HL-60 (cell line): Measurements from ENCODE around the gene PUM1.
"Not testable (repeated sequence)": the region's sequence is repeated elsewhere in the genome, so short reads cannot be mapped to it uniquely, and the experiment has no call there.

Experiments
- DNase-seq, 2 experiments: peaks; one replicate each; pipeline ENCODE4 v3.0.0-alpha.2; 2010 to 2020; ENCODE audit warnings: low read depth in 1 of 2, low spot score in 1 of 2
- H3K27ac ChIP-seq: fragments of 250-450 bp; sonication (Bioruptor Pico); replicated peaks from 2 replicates; pipeline ENCODE4 v1.5.1; 2020; ENCODE audit warnings: mild to moderate bottlenecking, moderate library complexity
- H3K27me3 ChIP-seq: fragments of 250-450 bp; sonication (Bioruptor Pico); 2 replicates; pipeline ENCODE4 v1.5.1; 2021; ENCODE audit warnings: mild to moderate bottlenecking, moderate library complexity; ENCODE audit not compliant: insufficient read depth, poor library complexity, severe bottlenecking
- H3K4me3 ChIP-seq: replicated peaks from 2 replicates; pipeline ENCODE4 v1.5.1; 2011; ENCODE audit warnings: mild to moderate bottlenecking, control low read depth, low read length; ENCODE audit not compliant: insufficient read depth
- CTCF ChIP-seq: IDR thresholded peaks from one replicate; pipeline ENCODE4 v1.5.1; 2011; ENCODE audit warnings: low read length, control low read depth, inconsistent platforms; ENCODE audit not compliant: insufficient read depth
- GABPA ChIP-seq: IDR thresholded peaks from 2 replicates; pipeline ENCODE4 v1.6.1; 2012; ENCODE audit warnings: low read depth
- POLR2AphosphoS5 ChIP-seq: IDR thresholded peaks from 2 replicates; pipeline ENCODE4 v1.6.1; 2012; ENCODE audit warnings: low read depth
- SPI1 ChIP-seq: IDR thresholded peaks from 2 replicates; pipeline ENCODE4 v1.6.1; 2012; ENCODE audit warnings: low read depth, mild to moderate bottlenecking, borderline replicate concordance
- TF ChIP-seq, protein P1 (sequence below): IDR thresholded peaks from 2 replicates; pipeline ENCODE4 v1.6.1; 2012; ENCODE audit warnings: low read depth; ENCODE audit not compliant: insufficient replicate concordance

PUM1 gene

GRCh38 chr1:30947212-30947611 lies 118.3 kb downstream of the PUM1 start:
- DNase-seq, result no peak
- Histone ChIP-seq H3K27me3 (no peaks in the 10 kb centered on the region), H3K4me3 (no peak overlapping the region), H3K27ac (no peak overlapping the region)
- TF ChIP-seq POLR2AphosphoS5 (no peak), GABPA (no peak)
- TF ChIP-seq, protein P1, sequence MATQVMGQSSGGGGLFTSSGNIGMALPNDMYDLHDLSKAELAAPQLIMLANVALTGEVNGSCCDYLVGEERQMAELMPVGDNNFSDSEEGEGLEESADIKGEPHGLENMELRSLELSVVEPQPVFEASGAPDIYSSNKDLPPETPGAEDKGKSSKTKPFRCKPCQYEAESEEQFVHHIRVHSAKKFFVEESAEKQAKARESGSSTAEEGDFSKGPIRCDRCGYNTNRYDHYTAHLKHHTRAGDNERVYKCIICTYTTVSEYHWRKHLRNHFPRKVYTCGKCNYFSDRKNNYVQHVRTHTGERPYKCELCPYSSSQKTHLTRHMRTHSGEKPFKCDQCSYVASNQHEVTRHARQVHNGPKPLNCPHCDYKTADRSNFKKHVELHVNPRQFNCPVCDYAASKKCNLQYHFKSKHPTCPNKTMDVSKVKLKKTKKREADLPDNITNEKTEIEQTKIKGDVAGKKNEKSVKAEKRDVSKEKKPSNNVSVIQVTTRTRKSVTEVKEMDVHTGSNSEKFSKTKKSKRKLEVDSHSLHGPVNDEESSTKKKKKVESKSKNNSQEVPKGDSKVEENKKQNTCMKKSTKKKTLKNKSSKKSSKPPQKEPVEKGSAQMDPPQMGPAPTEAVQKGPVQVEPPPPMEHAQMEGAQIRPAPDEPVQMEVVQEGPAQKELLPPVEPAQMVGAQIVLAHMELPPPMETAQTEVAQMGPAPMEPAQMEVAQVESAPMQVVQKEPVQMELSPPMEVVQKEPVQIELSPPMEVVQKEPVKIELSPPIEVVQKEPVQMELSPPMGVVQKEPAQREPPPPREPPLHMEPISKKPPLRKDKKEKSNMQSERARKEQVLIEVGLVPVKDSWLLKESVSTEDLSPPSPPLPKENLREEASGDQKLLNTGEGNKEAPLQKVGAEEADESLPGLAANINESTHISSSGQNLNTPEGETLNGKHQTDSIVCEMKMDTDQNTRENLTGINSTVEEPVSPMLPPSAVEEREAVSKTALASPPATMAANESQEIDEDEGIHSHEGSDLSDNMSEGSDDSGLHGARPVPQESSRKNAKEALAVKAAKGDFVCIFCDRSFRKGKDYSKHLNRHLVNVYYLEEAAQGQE, result no peak

- TF ChIP-seq, protein P1, result no peak
- TF ChIP-seq POLR2AphosphoS5, result no peak
- TF ChIP-seq GABPA, result no peak
- TF ChIP-seq CTCF, result no peak
- no peak for TF ChIP-seq SPI1
- H3K27ac ChIP-seq, result no peak overlapping the region
- H3K27me3 ChIP-seq, result no peaks in the 10 kb centered on the region
- DNase-seq, result no peak
- H3K4me3 ChIP-seq, result no peak overlapping the region
These were observed 123.1 kb downstream of the PUM1 start for GRCh38 chr1:30942326-30942963.

GRCh38 chr1:30940541-30940940 lies 125.0 kb downstream of the PUM1 start:
- TF ChIP-seq CTCF (no peak), SPI1 (no peak)
- H3K4me3 ChIP-seq, result no peak overlapping the region
- no peaks in the 10 kb centered on the region for H3K27me3 ChIP-seq
- no peak for DNase-seq
- no peak overlapping the region for H3K27ac ChIP-seq

DNA sequence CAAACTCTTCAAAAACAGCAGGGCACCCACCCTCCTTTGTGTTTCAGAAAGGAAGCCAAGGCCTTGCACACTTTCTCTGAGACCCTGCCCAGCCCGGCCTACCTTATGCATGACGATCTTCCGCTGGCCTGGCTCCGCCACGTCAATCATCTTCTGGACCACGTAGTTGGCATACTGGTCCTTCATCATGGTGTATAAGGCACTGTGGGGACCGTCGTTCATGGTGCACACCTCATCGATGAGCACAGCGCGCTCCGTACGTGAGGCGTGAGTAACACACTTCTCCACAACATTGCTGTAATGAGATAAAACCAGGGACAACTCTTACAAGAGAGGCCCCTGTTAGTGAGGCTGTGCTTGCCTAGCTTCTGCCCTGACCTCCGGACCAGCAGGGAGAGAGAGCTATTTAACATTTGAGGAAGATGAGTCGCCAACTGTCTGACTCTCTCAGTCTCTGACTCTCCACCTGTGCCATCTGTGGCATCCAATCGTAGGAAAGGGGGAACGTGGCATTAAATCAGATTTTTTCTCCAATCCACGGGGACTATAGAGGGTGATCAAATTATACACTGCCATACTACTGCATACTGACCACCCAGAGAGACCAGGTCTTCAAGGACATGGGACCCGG lies 128.9 kb downstream of the PUM1 start:
- no peak for DNase-seq
- Histone ChIP-seq H3K4me3 (no peak overlapping the region), H3K27me3 (no peaks in the 10 kb centered on the region), H3K27ac (no peak overlapping the region)
- TF ChIP-seq, protein P1, result no peak
- TF ChIP-seq GABPA, result no peak
- no peak; the same call in 1 of the 2 replicates for TF ChIP-seq POLR2AphosphoS5
- no peak for TF ChIP-seq SPI1
- no peak for TF ChIP-seq CTCF

DNA sequence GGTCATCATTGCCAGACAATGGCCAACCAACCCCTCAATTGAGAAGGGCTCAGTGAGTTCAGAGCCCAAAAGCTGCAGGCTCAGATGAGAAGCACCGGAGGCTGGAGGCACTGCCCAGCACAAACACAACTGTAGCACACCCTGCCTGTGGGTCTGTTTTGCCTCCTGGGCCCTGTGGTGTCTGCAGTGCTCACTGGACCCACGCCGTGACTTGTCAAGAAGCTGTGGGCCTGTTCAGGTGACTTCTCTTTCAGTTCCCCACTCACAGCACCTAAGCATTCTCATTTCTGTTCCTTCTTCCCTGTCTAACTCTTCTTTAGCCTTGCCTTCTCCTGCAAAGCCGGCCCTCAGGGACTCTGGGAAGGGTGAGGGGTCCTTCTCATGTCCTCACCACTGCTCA lies 129.8 kb downstream of the PUM1 start:
- H3K27ac ChIP-seq, DNase-seq, H3K27me3 ChIP-seq, H3K4me3 ChIP-seq: not testable (repeated sequence)
